D721Med (cell line): ENCODE measurements around the gene NADK.

ENCODE experiments used
- DNase-seq: peaks from one replicate; pipeline ENCODE4 v3.0.0; 2011; ENCODE audit warnings: low spot score; ENCODE audit not compliant: insufficient read length
- FAIRE-seq: peaks from 2 replicates; lab custom pipeline; 2011; peaks lifted over from hg19 to GRCh38; lab: Jason Lieb, UNC
- TF ChIP-seq, protein P1 (sequence below): IDR thresholded peaks from 2 replicates; pipeline ENCODE4 v1.5.1; 2012; ENCODE audit warnings: mild to moderate bottlenecking, control low read depth; ENCODE audit not compliant: insufficient read depth; ENCODE audit errors: missing control alignments

NADK gene

DNA sequence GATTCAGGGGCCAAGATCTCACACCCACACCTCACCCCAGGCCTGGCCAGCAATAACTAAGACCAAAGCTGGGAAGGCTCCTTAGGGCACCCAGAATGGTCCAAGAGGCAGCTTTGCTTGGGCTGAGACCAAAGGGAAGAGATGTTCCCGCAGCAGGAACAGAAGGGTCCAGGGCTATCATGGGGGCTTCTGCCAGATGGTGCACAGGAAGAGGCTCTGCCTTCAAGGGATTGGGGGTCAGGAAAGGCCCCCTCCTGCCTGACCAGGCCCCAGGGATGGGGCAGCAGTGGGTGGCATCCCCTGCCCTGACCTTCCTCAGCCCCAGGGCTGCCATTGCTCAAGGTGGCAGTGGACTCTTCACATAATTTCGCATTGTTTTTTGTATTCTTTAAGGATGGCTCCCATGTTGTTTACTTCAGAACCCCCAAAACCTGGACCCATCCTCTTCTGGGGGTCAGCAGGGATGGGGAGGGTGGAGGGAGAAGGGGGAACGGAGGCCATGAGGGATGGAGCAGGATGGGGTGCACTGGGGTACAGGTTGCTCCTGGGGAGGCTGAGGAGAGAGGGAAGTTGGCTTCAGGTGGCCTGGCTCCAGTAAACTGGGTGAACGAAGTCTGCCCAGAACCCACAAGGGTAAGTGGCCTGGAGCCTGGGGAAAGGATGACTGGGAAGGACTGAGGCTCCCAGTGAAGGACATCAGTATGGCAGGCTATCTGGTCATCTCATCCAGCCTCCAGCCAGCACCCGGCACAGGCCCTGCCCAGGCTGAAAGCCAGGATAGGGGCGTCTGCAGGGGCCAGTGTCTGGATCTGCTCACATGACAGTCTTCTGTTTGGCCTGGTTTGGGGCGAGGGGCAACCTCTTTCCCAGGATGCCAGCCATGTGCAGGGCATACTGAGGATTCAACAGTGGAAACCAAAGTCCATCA, 2.6 kb upstream of the NADK start:
- FAIRE-seq (no peak), DNase-seq (no peak)

DNA sequence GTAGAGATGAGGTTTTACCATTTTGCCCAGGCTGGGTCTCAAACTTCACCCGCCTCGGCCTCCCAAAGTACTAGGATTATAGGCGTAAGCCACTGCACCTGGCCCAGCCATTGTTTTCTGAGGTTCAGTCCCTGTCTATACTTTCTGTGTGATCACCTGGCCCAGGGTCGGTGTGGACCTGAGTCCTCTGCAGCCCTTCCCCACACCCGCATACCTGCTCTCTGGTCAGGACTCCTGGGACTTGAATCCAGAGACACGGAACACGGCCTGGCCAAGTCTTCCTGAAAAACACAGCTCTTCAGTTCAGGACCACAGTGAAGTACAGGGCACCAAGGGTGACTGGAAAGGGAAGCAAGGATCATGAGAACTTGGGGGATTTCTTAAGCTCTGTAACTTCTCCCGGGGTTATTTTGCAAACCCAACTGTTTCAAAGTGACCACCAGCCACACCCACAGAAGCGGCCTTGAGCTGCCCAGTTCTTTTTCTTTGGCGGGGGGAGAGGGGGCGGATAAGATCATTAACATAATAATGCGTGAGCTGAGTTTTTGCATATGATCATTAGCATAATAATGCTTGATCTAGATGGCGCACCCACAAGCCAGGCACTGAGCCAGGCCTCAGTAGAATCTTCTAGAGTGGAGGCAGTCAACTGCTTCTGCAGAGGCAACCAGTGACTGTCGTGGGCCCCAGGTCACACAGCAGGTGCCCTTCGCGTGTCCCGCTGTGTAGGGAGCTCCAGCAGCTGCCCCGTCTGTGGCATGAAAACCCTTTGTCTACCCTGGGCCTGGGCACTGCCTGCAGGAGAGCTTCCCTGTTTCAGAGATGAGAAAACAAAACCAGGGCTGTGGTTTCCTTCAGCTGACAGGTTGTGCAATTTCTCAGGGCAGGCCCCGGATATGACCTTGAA, 1.7 kb upstream of the NADK start:
- FAIRE-seq, result no peak
- DNase-seq, result no peak
- TF ChIP-seq, protein P1, sequence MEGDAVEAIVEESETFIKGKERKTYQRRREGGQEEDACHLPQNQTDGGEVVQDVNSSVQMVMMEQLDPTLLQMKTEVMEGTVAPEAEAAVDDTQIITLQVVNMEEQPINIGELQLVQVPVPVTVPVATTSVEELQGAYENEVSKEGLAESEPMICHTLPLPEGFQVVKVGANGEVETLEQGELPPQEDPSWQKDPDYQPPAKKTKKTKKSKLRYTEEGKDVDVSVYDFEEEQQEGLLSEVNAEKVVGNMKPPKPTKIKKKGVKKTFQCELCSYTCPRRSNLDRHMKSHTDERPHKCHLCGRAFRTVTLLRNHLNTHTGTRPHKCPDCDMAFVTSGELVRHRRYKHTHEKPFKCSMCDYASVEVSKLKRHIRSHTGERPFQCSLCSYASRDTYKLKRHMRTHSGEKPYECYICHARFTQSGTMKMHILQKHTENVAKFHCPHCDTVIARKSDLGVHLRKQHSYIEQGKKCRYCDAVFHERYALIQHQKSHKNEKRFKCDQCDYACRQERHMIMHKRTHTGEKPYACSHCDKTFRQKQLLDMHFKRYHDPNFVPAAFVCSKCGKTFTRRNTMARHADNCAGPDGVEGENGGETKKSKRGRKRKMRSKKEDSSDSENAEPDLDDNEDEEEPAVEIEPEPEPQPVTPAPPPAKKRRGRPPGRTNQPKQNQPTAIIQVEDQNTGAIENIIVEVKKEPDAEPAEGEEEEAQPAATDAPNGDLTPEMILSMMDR, result no peak

More for the DNA sequence above, 2.6 kb upstream of the NADK start:
- TF ChIP-seq, protein P1, result no peak

DNA sequence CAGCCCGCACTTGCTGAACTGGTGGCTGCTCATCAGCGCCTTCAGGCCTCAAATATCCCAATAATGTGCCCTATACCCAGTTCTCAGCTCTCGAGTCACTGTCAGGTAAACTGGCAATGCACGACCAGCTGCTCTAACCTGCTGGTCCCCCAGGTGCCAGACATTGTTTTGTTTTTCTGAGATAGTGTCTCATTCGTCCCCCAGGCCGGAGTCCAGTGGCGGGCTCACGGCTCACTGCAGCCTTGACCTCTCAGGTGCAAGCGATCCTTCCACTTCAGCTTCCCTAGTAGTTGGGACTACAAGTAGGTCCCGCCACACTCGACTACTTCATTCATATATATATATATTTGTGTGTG, 1.0 kb upstream of the NADK start:
- TF ChIP-seq, protein P1, result no peak
- FAIRE-seq (no peak), DNase-seq (no peak)

DNA sequence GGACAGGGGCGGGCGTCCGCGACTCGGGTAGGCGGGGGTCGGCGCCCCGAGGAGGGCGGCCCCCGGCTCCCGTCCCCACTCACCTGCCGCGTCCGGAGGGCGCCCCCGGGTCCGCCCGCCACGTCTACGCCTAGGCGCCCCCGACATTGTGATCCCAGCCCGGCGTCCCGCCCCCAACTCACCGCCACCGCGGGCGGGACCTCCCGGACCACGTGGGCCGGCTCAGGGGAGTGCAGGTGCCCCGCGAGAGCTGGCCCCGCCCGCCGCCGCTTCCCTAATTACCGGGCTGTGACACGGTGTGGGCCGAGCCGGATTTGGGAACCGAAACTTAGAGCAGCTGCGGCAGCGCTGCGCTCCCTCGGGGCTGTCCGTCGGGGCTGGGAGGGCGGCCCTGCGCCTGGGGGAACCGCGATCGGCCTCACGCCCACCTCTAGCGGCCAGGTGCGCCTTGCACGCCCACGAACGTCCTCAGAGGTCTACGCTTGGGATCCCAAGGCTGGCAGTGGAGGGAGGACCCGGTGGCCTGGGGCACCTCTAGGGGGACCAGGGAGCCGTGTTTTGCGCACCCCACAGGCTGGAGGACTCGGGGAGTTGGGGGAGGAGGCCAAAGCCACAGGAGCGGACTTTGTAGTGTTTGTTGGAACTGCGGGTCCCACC, 521 bp upstream of the NADK start:
- FAIRE-seq (no peak), DNase-seq (no peak)
- TF ChIP-seq, protein P1, result peak; percentile 1

DNA sequence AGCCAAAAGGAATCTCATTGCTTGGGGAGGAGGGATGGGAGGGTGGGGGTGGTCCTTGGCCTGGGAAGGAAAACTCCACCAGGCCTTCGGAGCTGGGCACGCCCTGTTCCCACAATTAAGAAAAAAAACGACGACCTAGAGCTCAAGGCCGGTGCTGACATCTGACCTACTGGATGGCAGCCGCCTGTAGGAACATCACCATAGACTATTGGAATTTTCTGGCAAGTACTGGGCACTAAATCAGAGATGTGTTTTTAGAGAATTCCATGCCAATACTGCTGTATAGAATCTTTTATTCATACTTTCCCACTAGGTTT, 729 bp downstream of the NADK start:
- DNase-seq (no peak), FAIRE-seq (no peak)
- TF ChIP-seq, protein P1, result no peak

DNA sequence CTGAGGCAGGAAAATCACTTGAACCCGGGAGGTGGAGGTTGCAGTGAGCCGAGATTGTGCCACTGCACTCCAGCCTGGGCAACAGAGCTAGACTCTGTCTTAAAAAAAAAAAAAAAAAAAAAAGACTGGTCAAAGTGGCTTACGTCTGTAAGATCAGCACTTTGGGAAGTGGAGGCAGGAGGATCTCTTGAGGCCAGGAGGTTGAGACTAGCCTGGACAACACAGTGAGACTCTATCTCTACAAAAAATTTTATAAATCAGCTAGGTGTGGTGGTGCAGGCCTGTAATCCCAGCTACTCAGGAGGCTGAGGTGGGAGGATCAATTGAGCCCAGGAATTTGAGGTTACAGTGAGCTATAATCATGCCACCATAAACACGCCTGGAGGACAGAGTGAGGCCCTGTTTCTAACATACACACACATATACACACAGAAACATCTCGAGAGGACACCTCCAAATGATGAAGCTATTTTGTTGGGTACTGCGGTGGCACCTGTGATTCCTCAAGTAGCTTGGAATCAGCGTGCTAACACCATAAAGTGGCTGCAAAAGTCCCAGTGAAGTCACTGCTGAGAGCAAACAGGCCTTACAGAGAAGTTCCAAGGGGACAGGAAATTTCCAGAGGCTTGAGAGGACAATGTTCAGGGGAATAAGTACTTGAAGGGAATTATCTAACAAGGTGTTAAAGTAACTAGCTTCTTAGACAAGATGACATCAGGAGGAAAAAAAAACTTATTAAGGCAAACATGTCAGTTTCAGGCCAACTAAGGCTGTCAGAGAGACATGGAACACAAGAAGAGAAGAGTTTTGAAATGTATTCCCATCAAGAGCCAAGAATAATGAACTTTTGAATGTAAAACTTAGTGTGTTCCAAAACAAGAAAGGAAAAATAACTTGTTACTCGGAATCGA, 1.3 kb downstream of the NADK start:
- FAIRE-seq, result no peak
- DNase-seq, result no peak
- TF ChIP-seq, protein P1, result no peak
